GM21737 (cell line): ENCODE measurements around the gene ZKSCAN7.
"Not testable (repeated sequence)": the region's sequence is repeated elsewhere in the genome, so short reads cannot be mapped to it uniquely, and the experiment has no call there.

Source experiments
- ATAC-seq: cut with Tn5 transposase; IDR thresholded peaks from one replicate; pipeline ENCODE4 v1.9.1; 2021; ENCODE audit warnings: mild to moderate bottlenecking, moderate library complexity; ENCODE audit not compliant: unreplicated experiment

ZKSCAN7 gene

GRCh38 chr3:44554626-44555592, at the start of gene ZKSCAN7:
Gene ZKSCAN7, plus strand, starts transcription at chr3:44555193. Its CDS starts 1,855 bp downstream, at chr3:44557048.
- peak; percentile 68 for ATAC-seq

GRCh38 chr3:44506556-44506955, 48.4 kb upstream of the ZKSCAN7 start:
- ATAC-seq = no peak

GRCh38 chr3:44506961-44507360, 48.0 kb upstream of the ZKSCAN7 start:
- ATAC-seq = no peak

GRCh38 chr3:44509393-44509921, 45.5 kb upstream of the ZKSCAN7 start:
- peak; percentile 12 for ATAC-seq

- peak; percentile 42 for ATAC-seq
Measured at GRCh38 chr3:44510000-44510368, 45.0 kb upstream of the ZKSCAN7 start.

GRCh38 chr3:44511238-44511566, 43.8 kb upstream of the ZKSCAN7 start:
- ATAC-seq = no peak

GRCh38 chr3:44513513-44513912, 41.5 kb upstream of the ZKSCAN7 start:
- ATAC-seq = no peak

GRCh38 chr3:44516230-44516629, 38.8 kb upstream of the ZKSCAN7 start:
- ATAC-seq = no peak

GRCh38 chr3:44518782-44519156, 36.2 kb upstream of the ZKSCAN7 start:
- ATAC-seq = no peak

GRCh38 chr3:44521721-44522120, 33.3 kb upstream of the ZKSCAN7 start:
- no peak for ATAC-seq

- ATAC-seq = no peak
Measured at GRCh38 chr3:44522494-44522933, 32.5 kb upstream of the ZKSCAN7 start.

GRCh38 chr3:44525060-44525459, 29.9 kb upstream of the ZKSCAN7 start:
- no peak for ATAC-seq

- no peak for ATAC-seq
Measured at GRCh38 chr3:44529927-44530326, 25.1 kb upstream of the ZKSCAN7 start.

- ATAC-seq = no peak
Measured at GRCh38 chr3:44530911-44531310, 24.1 kb upstream of the ZKSCAN7 start.

- not testable (repeated sequence) for ATAC-seq
Measured at GRCh38 chr3:44534659-44535058, 20.3 kb upstream of the ZKSCAN7 start.

GRCh38 chr3:44535364-44535763, 19.6 kb upstream of the ZKSCAN7 start:
- no peak for ATAC-seq

GRCh38 chr3:44544811-44545210, 10.2 kb upstream of the ZKSCAN7 start:
- not testable (repeated sequence) for ATAC-seq

GRCh38 chr3:44555723-44556122, 730 bp downstream of the ZKSCAN7 start:
- ATAC-seq = no peak

- no peak for ATAC-seq
Measured at GRCh38 chr3:44557074-44557473, 2.1 kb downstream of the ZKSCAN7 start.

GRCh38 chr3:44561076-44561475, 6.1 kb downstream of the ZKSCAN7 start:
- ATAC-seq = no peak

- no peak for ATAC-seq
Measured at GRCh38 chr3:44562147-44562546, 7.2 kb downstream of the ZKSCAN7 start.

- no peak for ATAC-seq
Measured at GRCh38 chr3:44568561-44568960, 13.6 kb downstream of the ZKSCAN7 start.
